Neuronal stem cell (in vitro differentiated cells): ENCODE data around the gene TNIK.

Experiments
- DNase-seq: peaks from one replicate; pipeline ENCODE4 v3.0.0-alpha.2; 2013; ENCODE audit warnings: low spot score
- H2AFZ ChIP-seq: one replicate; pipeline ENCODE4 v1.6.1; 2013; ENCODE audit warnings: mild to moderate bottlenecking, low read length, inconsistent platforms
- H2AK5ac ChIP-seq: 2 replicates; pipeline ENCODE4 v1.6.1; 2013; ENCODE audit warnings: low read depth, mild to moderate bottlenecking, inconsistent platforms, low read length, moderate library complexity, mixed read lengths
- H2BK120ac ChIP-seq: 2 replicates; pipeline ENCODE4 v1.6.1; 2013; ENCODE audit warnings: low read depth, mild to moderate bottlenecking, inconsistent platforms, low read length, moderate library complexity, mixed read lengths
- H2BK12ac ChIP-seq: one replicate; pipeline ENCODE4 v1.6.1; 2013; ENCODE audit warnings: low read length, inconsistent platforms
- H2BK15ac ChIP-seq: 2 replicates; pipeline ENCODE4 v1.6.1; 2013; ENCODE audit warnings: mild to moderate bottlenecking, low read length, inconsistent platforms, mixed read lengths
- H2BK5ac ChIP-seq: one replicate; pipeline ENCODE4 v1.6.1; 2013; ENCODE audit warnings: inconsistent platforms, mild to moderate bottlenecking, low read length, moderate library complexity
- H3K14ac ChIP-seq: one replicate; pipeline ENCODE4 v1.6.1; 2013; ENCODE audit warnings: low read length, inconsistent platforms
- H3K18ac ChIP-seq: 2 replicates; pipeline ENCODE4 v1.6.1; 2013; ENCODE audit warnings: low read length, inconsistent platforms
- H3K23ac ChIP-seq: 2 replicates; pipeline ENCODE4 v1.6.1; 2013; ENCODE audit warnings: low read depth, mild to moderate bottlenecking, mixed read lengths, low read length, inconsistent platforms; ENCODE audit not compliant: poor library complexity
- H3K27ac ChIP-seq: replicated peaks from 3 replicates; pipeline ENCODE4 v1.5.1; 2013; ENCODE audit warnings: low read length, inconsistent platforms
- H3K27me3 ChIP-seq, 3 experiments: 2 replicates each; pipeline ENCODE4 v1.6.1; 2013; ENCODE audit warnings: low read length in 3 of 3, mild to moderate bottlenecking in 2 of 3, inconsistent platforms in 1 of 3, low read depth in 1 of 3, mixed read lengths in 1 of 3, moderate library complexity in 1 of 3; ENCODE audit not compliant: control insufficient read depth in 3 of 3, insufficient read depth in 3 of 3
- H3K36me3 ChIP-seq, 2 donors: replicated peaks in 1 of 2; 2 replicates each; pipeline ENCODE4 v1.6.1; 2013; ENCODE audit warnings: low read length in 2 of 2; ENCODE audit not compliant: control insufficient read depth in 2 of 2, insufficient read depth in 2 of 2
- H3K4ac ChIP-seq: 2 replicates; pipeline ENCODE4 v1.6.1; 2013; ENCODE audit warnings: inconsistent platforms, mild to moderate bottlenecking, low read length, moderate library complexity
- H3K4me1 ChIP-seq, 2 donors: 1 replicate in 1 of 2; 2 replicates in 1 of 2; pipeline ENCODE4 v1.6.1; 2013; ENCODE audit warnings: low read length in 2 of 2, low read depth in 1 of 2; ENCODE audit not compliant: control insufficient read depth in 2 of 2, insufficient read depth in 1 of 2
- H3K4me2 ChIP-seq: one replicate; pipeline ENCODE4 v1.6.1; 2013; ENCODE audit warnings: mild to moderate bottlenecking, low read length, inconsistent platforms; ENCODE audit not compliant: insufficient read depth, poor library complexity, severe bottlenecking
- H3K4me3 ChIP-seq, 2 donors: 2 replicates each; pipeline ENCODE4 v1.5.1; 2013; ENCODE audit warnings: low read length in 2 of 2, mild to moderate bottlenecking in 2 of 2, inconsistent platforms in 1 of 2, moderate library complexity in 1 of 2
- H3K79me1 ChIP-seq: one replicate; pipeline ENCODE4 v1.6.1; 2013; ENCODE audit warnings: low read depth, mild to moderate bottlenecking, inconsistent platforms, low read length, moderate library complexity
- H3K9ac ChIP-seq: one replicate; pipeline ENCODE4 v1.6.1; 2013; ENCODE audit warnings: mild to moderate bottlenecking, low read depth, low read length, inconsistent platforms; ENCODE audit not compliant: poor library complexity
- H3K9me3 ChIP-seq, 2 donors: replicated peaks in 1 of 2; 2 replicates each; pipeline versions ENCODE3 to v1.6.1; 2013; ENCODE audit warnings: low read length in 2 of 2, mild to moderate bottlenecking in 2 of 2, inconsistent platforms in 1 of 2, low read depth in 1 of 2, mixed read lengths in 1 of 2, moderate library complexity in 1 of 2; ENCODE audit not compliant: control insufficient read depth in 2 of 2, insufficient read depth in 1 of 2
- H4K8ac ChIP-seq: one replicate; pipeline ENCODE4 v1.6.1; 2013; ENCODE audit warnings: low read depth, mild to moderate bottlenecking, inconsistent platforms, low read length, moderate library complexity
- H4K91ac ChIP-seq: one replicate; pipeline ENCODE4 v1.6.1; 2013; ENCODE audit warnings: low read length, low read depth, mild to moderate bottlenecking, inconsistent platforms; ENCODE audit not compliant: poor library complexity
- WGBS, 2 donors: extraction: QIAGEN DNeasy Blood & Tissue Kit; methylation state at CpG; one replicate each; pipeline ENCODE4 v1.1.7; 2013; ENCODE audit warnings: missing lambda C conversion rate in 2 of 2, mixed read lengths in 1 of 2; ENCODE audit not compliant: insufficient read length in 2 of 2, insufficient replicate concordance in 1 of 2; ENCODE audit errors: extremely low coverage in 2 of 2; 5-methylcytosine and 5-hydroxymethylcytosine counted together

TNIK gene

DNA sequence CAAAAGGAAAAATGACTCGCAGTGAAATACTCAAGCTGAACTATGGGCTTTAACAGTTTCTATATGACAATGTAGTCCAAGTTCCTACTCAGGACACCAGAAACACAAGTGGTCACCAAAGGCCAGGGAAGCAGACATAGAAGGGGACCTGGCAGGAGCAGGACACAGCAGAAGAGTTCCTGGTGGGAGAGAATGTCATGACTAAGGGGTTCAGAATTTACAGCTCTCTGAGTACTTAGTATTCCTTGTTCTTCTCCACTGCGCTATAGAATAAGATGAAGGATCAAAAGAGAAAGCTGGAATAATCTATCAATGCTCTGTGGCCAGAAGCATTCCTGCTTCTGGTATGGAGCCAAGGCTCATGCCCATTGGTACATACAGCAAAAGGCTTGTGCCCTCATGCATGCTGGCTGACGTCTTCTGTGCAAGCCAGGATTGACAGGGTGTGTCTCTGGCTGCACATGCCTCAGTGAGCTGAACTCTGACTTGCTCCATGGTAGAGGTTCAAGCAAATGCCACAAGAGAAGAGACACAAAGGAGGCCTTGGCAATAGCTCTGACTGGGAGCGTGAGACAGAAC is 305.0 kb downstream of the TNIK start:
- Histone ChIP-seq H3K18ac (no peak overlapping the region), H3K4ac (no peak overlapping the region), H3K23ac (no peak overlapping the region), H3K27me3 (no peaks in the 10 kb centered on the region), H3K27ac (no peak overlapping the region), H4K8ac (no peak overlapping the region), H3K79me1 (no peaks in the 10 kb centered on the region), H2AFZ (no peak overlapping the region), H2BK120ac (no peak overlapping the region), H2AK5ac (no peak overlapping the region), H3K14ac (no peak overlapping the region), H3K9me3 (no peaks in the 10 kb centered on the region), H2BK5ac (no peak overlapping the region), H3K4me1 (peaks cover 0 to 8% of the 10 kb centered on the region in 2 donors), H3K36me3 (peaks cover 0 to 94% of the 10 kb centered on the region in 2 donors), H3K4me3 (no peak overlapping the region), H2BK15ac (no peak overlapping the region), H3K9ac (no peak overlapping the region), H3K4me2 (no peak overlapping the region), H4K91ac (no peak overlapping the region), H2BK12ac (no peak overlapping the region)
- no CpG with 5 or more reads among the region's 4 CpGs for WGBS, 2 donors
- no peak for DNase-seq

DNA sequence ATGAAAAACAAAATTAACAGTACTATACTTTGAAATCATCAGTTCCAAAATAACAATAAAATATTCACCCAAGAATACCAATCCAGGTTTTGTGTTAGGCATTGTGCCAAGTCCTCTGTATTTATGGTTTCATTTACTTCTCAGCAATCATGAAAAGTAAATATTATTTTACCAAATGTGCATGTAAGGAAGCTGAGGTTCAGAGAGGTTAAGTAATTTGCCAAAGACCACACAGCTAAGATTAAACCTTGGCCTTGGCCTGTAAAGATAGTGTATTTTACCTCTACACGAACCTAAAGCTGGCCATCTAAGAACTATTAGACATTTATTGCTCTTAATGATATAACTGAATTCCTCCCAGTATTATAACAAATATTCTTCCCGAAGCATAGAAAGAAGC is 309.3 kb downstream of the TNIK start:
- no peak overlapping the region for H4K91ac ChIP-seq
- H3K9ac ChIP-seq, result no peak overlapping the region
- H2BK120ac ChIP-seq, result no peak overlapping the region
- H2BK5ac ChIP-seq, result no peak overlapping the region
- no peaks in the 10 kb centered on the region for H3K27me3 ChIP-seq
- H4K8ac ChIP-seq, result no peak overlapping the region
- DNase-seq, result no peak
- H3K4me3 ChIP-seq, result no peak overlapping the region
- no peak overlapping the region for H2AFZ ChIP-seq
- H2BK15ac ChIP-seq, result no peak overlapping the region
- no peak overlapping the region for H3K14ac ChIP-seq
- no peak overlapping the region for H3K23ac ChIP-seq
- no peak overlapping the region for H2AK5ac ChIP-seq
- H3K9me3 ChIP-seq, result no peaks in the 10 kb centered on the region
- H3K79me1 ChIP-seq, result no peaks in the 10 kb centered on the region
- no peak overlapping the region for H3K27ac ChIP-seq
- H2BK12ac ChIP-seq, result no peak overlapping the region
- WGBS, 2 donors, result no CpG with 5 or more reads among the region's 2 CpGs
- H3K36me3 ChIP-seq, result peaks cover 0 to 90% of the 10 kb centered on the region in 2 donors
- H3K4ac ChIP-seq, result no peak overlapping the region
- no peak overlapping the region for H3K4me2 ChIP-seq
- H3K4me1 ChIP-seq, result no peaks in the 10 kb centered on the region
- H3K18ac ChIP-seq, result no peak overlapping the region

DNA sequence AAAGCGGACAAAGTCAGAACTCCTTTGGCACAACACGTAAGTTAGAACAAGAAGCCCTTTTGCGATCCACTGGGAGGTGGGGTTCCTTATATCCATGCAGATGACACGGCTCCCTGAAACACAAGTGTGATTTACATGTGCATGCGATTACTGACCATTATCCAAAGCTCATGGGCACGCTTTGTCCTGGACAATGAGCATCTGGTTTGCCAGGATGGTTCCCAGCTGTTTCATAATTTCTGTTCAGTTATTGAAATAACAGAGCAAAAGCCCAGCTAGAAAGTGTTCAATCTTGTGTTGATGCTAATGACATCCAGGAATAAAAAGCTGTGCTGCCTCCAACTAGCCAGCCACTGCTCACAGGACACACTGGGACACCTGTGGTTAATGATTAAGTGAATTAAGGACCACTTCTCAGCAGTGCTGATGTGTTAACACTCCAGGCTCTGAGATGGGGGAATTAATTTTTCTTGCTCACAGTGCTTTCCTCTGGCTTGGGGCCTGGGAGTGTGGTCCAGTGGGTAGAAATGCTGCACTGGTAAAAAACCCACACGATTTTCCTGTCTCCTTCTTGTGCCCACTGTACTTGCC is 310.6 kb downstream of the TNIK start:
- Histone ChIP-seq H3K4me3 (no peak overlapping the region), H3K79me1 (no peaks in the 10 kb centered on the region), H3K23ac (no peak overlapping the region), H3K4me1 (no peaks in the 10 kb centered on the region), H3K4ac (no peak overlapping the region), H2BK15ac (no peak overlapping the region), H3K4me2 (no peak overlapping the region), H3K27ac (no peak overlapping the region), H2AK5ac (no peak overlapping the region), H2BK120ac (no peak overlapping the region), H3K9ac (no peak overlapping the region), H3K36me3 (peaks cover 0 to 87% of the 10 kb centered on the region in 2 donors), H4K91ac (no peak overlapping the region), H3K27me3 (no peaks in the 10 kb centered on the region), H3K18ac (no peak overlapping the region), H2BK5ac (no peak overlapping the region), H2AFZ (no peak overlapping the region), H4K8ac (no peak overlapping the region), H3K9me3 (no peaks in the 10 kb centered on the region), H2BK12ac (no peak overlapping the region), H3K14ac (no peak overlapping the region)
- no peak for DNase-seq
- WGBS, 2 donors, result no CpG with 5 or more reads among the region's 7 CpGs

DNA sequence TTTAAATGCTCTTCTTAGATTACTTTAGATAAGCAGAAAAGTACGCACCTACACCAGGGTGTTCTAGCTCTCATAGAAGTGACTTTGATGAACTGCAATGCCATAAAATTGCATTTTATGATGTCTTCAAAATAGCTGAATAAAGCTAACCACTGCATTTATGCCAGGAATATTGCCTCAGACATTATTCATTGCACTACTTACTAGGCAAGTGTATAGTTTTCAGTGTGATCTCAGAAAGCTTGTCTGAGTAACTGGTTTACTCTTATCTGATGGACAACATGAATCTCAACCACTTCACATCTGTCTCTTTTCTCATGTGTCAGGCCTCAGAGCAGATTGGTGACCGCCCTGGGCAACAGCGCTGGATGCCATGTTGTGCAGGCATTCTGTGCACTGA is 314.4 kb downstream of the TNIK start:
- H3K18ac ChIP-seq, result no peak overlapping the region
- no peak for DNase-seq
- no CpG with 5 or more reads among the region's 3 CpGs for whole genome bisulfite sequencing, 2 donors

More for the DNA sequence above, 314.4 kb downstream of the TNIK start:
- Histone ChIP-seq H2BK12ac (no peak overlapping the region), H2AK5ac (no peak overlapping the region), H3K4me2 (no peak overlapping the region), H3K27me3 (no peaks in the 10 kb centered on the region), H2BK5ac (no peak overlapping the region), H3K4me1 (no peaks in the 10 kb centered on the region), H3K23ac (no peak overlapping the region), H3K79me1 (no peaks in the 10 kb centered on the region), H2BK120ac (no peak overlapping the region), H3K4ac (no peak overlapping the region), H4K91ac (no peak overlapping the region), H3K9ac (no peak overlapping the region), H2AFZ (no peak overlapping the region), H3K9me3 (no peaks in the 10 kb centered on the region), H3K4me3 (no peak overlapping the region), H3K36me3 (peaks cover 0 to 88% of the 10 kb centered on the region in 2 donors), H3K14ac (no peak overlapping the region), H2BK15ac (no peak overlapping the region), H4K8ac (no peak overlapping the region), H3K27ac (no peak overlapping the region)
